GM13976 (cell line): Measurements from ENCODE around the gene SEPHS2.
A peak's percentile ranks its signal among the peaks of the same experiment; 100 is the strongest.

ENCODE experiments used
- DNase-seq: peaks from one replicate; pipeline ENCODE4 v3.0.0; 2012; ENCODE audit warnings: low spot score
- CTCF ChIP-seq: IDR thresholded peaks from 2 replicates; pipeline ENCODE4 v1.5.1; 2012; ENCODE audit warnings: borderline replicate concordance, mild to moderate bottlenecking; ENCODE audit not compliant: insufficient read depth; ENCODE audit errors: extremely low read depth, missing control alignments, control extremely low read depth
- in situ Hi-C: fragments of 300-500 bp; cut with MboI; formaldehyde crosslinking; loops from one replicate; pipeline ENCODE4 v1.12.0; 2022; ENCODE audit warnings: low sequenced_read_pairs, mixed read lengths, inconsistent platforms; ENCODE audit not compliant: unreplicated experiment

The SEPHS2 gene

GRCh38 chr16:30445408-30446202 lies at the start of gene SEPHS2:
Gene SEPHS2, minus strand, starts transcription at chr16:30445874. Its CDS starts 147 bp downstream, at chr16:30445727.
- DNase-seq, result peak; percentile 93
- TF ChIP-seq CTCF, result peak; percentile 42
- in situ Hi-C loops, result loop anchor here (25.0 kb wide), 1 partner anchor 167 kb away; the partner anchor contains the start of gene ZNF689

GRCh38 chr16:30494709-30495108 lies 49.0 kb upstream of the SEPHS2 start:
- TF ChIP-seq CTCF, result no peak
- in situ Hi-C loops, result no loop called here
- DNase-seq, result no peak

- in situ Hi-C loops, result no loop called here
- TF ChIP-seq CTCF, result no peak
- DNase-seq, result no peak
Measured at GRCh38 chr16:30493941-30494488, 48.3 kb upstream of the SEPHS2 start.

- in situ Hi-C loops, result no loop called here
- no peak for DNase-seq
Measured at GRCh38 chr16:30491744-30492308, 46.2 kb upstream of the SEPHS2 start.

GRCh38 chr16:30491229-30491628 lies 45.6 kb upstream of the SEPHS2 start:
- no peak for TF ChIP-seq CTCF

More at GRCh38 chr16:30491744-30492308, 46.2 kb upstream of the SEPHS2 start:
- TF ChIP-seq CTCF, result no peak

GRCh38 chr16:30490210-30490609 lies 44.5 kb upstream of the SEPHS2 start:
- in situ Hi-C loops, result no loop called here
- DNase-seq, result no peak
- TF ChIP-seq CTCF, result no peak

More at GRCh38 chr16:30491229-30491628, 45.6 kb upstream of the SEPHS2 start:
- DNase-seq, result no peak
- in situ Hi-C loops, result no loop called here
